RWPE1 (cell line): ENCODE results near the gene SBK1.
"Not testable (repeated sequence)": the region's sequence is repeated elsewhere in the genome, so short reads cannot be mapped to it uniquely, and the experiment has no call there.

ENCODE experiments used
- CTCF ChIA-PET: fragments of 350-600 bp; sonication (Branson Sonifier 250); formaldehyde crosslinking; extraction: SDS; loops from one replicate; lab custom pipeline; 2021; lab: Yijun Ruan, JAX
- POLR2A ChIA-PET: fragments of 400-600 bp; formaldehyde crosslinking; extraction: SDS; loops from one replicate; lab custom pipeline; 2020; ENCODE audit warnings: antibody characterized with exemption; ENCODE audit not compliant: low non-redundant PET; lab: Yijun Ruan, JAX
- DNase-seq: peaks from one replicate; pipeline ENCODE4 v3.0.0; 2012; ENCODE audit warnings: low spot score
- H3K27ac ChIP-seq: fragments of 450-650 bp; 2 replicates; pipeline ENCODE4 v1.5.1; 2017
- CTCF ChIP-seq: fragments of 450-650 bp; conservative IDR thresholded peaks from 2 replicates; pipeline ENCODE4 v1.5.1; 2017; ENCODE audit warnings: low read depth, mild to moderate bottlenecking

Gene SBK1

GRCh38 chr16:28320741-28321140 lies 28.4 kb downstream of the SBK1 start:
- no peak for TF ChIP-seq CTCF
- CTCF ChIA-PET: interaction anchor here (0.6 to 1.9 kb wide), 2 partner anchors 33 to 43 kb away, joined by 6 to 14 read pairs; no protein-coding TSS in a partner anchor

GRCh38 chr16:28321700-28322411 lies 29.5 kb downstream of the SBK1 start:
- peak; percentile 34 for DNase-seq
- POLR2A ChIA-PET: no interaction called here
- CTCF ChIA-PET: interaction anchor here (0.5 to 1.9 kb wide), 17 partner anchors 9 to 295 kb away, joined by 3 to 14 read pairs (median 3); partner anchors contain the start of genes CLN3 and SBK1

More at GRCh38 chr16:28320741-28321140, 28.4 kb downstream of the SBK1 start:
- H3K27ac ChIP-seq: no peak overlapping the region
- no peak for DNase-seq
- POLR2A ChIA-PET: no interaction called here

GRCh38 chr16:28324235-28324886 lies 32.0 kb downstream of the SBK1 start:
- POLR2A ChIA-PET: interaction anchor here (0.5 kb wide), 1 partner anchor 198 kb away, joined by 3 read pairs; no protein-coding TSS in a partner anchor
- no peak overlapping the region for H3K27ac ChIP-seq
- TF ChIP-seq CTCF: no peak
- CTCF ChIA-PET: interaction anchor here (0.6 to 1.2 kb wide), 3 partner anchors 11 to 1132 kb away, joined by 3 to 6 read pairs (median 5); no protein-coding TSS in a partner anchor
- no peak for DNase-seq

More at GRCh38 chr16:28321700-28322411, 29.5 kb downstream of the SBK1 start:
- TF ChIP-seq CTCF: peak; percentile 83
- H3K27ac ChIP-seq: no peak overlapping the region

- DNase-seq: no peak
- ChIA-PET POLR2A (interaction anchor here (0.5 kb wide), 1 partner anchor 197 kb away, joined by 3 read pairs; no protein-coding TSS in a partner anchor), CTCF (no interaction called here)
- no peak for TF ChIP-seq CTCF
- H3K27ac ChIP-seq: no peak overlapping the region
Measured at GRCh38 chr16:28324887-28325279, 32.6 kb downstream of the SBK1 start.

- DNase-seq: peak; percentile 46
- H3K27ac ChIP-seq: no peak overlapping the region
- ChIA-PET CTCF (interaction anchor here (0.8 to 1.8 kb wide), 2 partner anchors 9 to 223 kb away, joined by 6 to 7 read pairs; no protein-coding TSS in a partner anchor), POLR2A (no interaction called here)
- peak; percentile 63 for TF ChIP-seq CTCF
Measured at GRCh38 chr16:28326881-28327610, 34.7 kb downstream of the SBK1 start.

- peak overlapping the region; percentile 45 for H3K27ac ChIP-seq
- CTCF ChIA-PET, DNase-seq, POLR2A ChIA-PET: not testable (repeated sequence)
Measured at GRCh38 chr16:28330232-28330631, 37.9 kb downstream of the SBK1 start.

- DNase-seq, CTCF ChIA-PET, H3K27ac ChIP-seq, POLR2A ChIA-PET: not testable (repeated sequence)
Measured at GRCh38 chr16:28330981-28331380, 38.7 kb downstream of the SBK1 start.

- CTCF ChIA-PET, DNase-seq, POLR2A ChIA-PET: not testable (repeated sequence)
Measured at GRCh38 chr16:28332632-28333031, 40.3 kb downstream of the SBK1 start.

GRCh38 chr16:28335678-28336077 lies 43.4 kb downstream of the SBK1 start:
- DNase-seq, POLR2A ChIA-PET, H3K27ac ChIP-seq, CTCF ChIA-PET: not testable (repeated sequence)

More at GRCh38 chr16:28332632-28333031, 40.3 kb downstream of the SBK1 start:
- H3K27ac ChIP-seq: not testable (repeated sequence)

- POLR2A ChIA-PET, H3K27ac ChIP-seq, CTCF ChIA-PET, DNase-seq: not testable (repeated sequence)
Measured at GRCh38 chr16:28336940-28337710, 44.8 kb downstream of the SBK1 start.
